OCI-LY7 (cell line): ENCODE measurements around the gene CLCA1. TPM values are rescaled to one million over a fixed set of nuclear protein-coding genes. Genes with fewer than 3 reads are reported as not detected.

ENCODE experiments used
- BruUV-seq: library from RNA; stranded (reverse); fragments of 400-500 nt; replicated peaks from 2 replicates; lab custom pipeline; 2021; lab: Mats Ljungman, UMichigan
- CTCF ChIA-PET: fragments of 300-600 bp; sonication (Branson Sonifier 250); formaldehyde crosslinking; loops from one replicate; lab custom pipeline; 2022; ENCODE audit warnings: antibody characterized with exemption; ENCODE audit not compliant: unreplicated experiment; lab: Charles Lee
- POLR2A ChIA-PET: fragments of 300-600 bp; sonication (Branson Sonifier 250); formaldehyde crosslinking; loops from one replicate; lab custom pipeline; 2022; ENCODE audit warnings: antibody characterized with exemption; lab: Charles Lee
- DNase-seq: peaks from one replicate; pipeline ENCODE4 v3.0.0-alpha.2; 2015; ENCODE audit warnings: low spot score
- H2AFZ ChIP-seq: fragments of 200-600 bp; sonication (generic), shearing (Covaris generic); 2 replicates; pipeline ENCODE4 v1.6.1; 2014; ENCODE audit warnings: mild to moderate bottlenecking, antibody characterized with exemption, low read length, moderate library complexity
- H3K27ac ChIP-seq: fragments of 200-600 bp; sonication (generic); 2 replicates; pipeline ENCODE4 v1.5.1; 2014; ENCODE audit warnings: mixed run types, low read depth, mild to moderate bottlenecking, moderate library complexity, low read length, inconsistent platforms; ENCODE audit not compliant: poor library complexity, severe bottlenecking
- H3K36me3 ChIP-seq: fragments of 200-600 bp; sonication (generic); 2 replicates; pipeline ENCODE4 v1.6.1; 2014; ENCODE audit warnings: mild to moderate bottlenecking, antibody characterized with exemption, low read length, moderate library complexity, mixed read lengths; ENCODE audit not compliant: insufficient read depth
- H3K4me1 ChIP-seq: fragments of 200-600 bp; sonication (generic); 2 replicates; pipeline ENCODE4 v1.5.1; 2014; ENCODE audit warnings: mild to moderate bottlenecking, low read length; ENCODE audit not compliant: insufficient read depth, poor library complexity, severe bottlenecking
- H3K4me2 ChIP-seq: fragments of 200-600 bp; sonication (generic); 2 replicates; pipeline ENCODE4 v1.6.1; 2014; ENCODE audit warnings: mild to moderate bottlenecking, low read length
- H3K4me3 ChIP-seq: fragments of 200-600 bp; sonication (generic); 2 replicates; pipeline ENCODE4 v1.5.1; 2014; ENCODE audit warnings: mild to moderate bottlenecking, low read depth, low read length; ENCODE audit not compliant: poor library complexity, severe bottlenecking
- H3K79me2 ChIP-seq: fragments of 200-600 bp; sonication (generic); 2 replicates; pipeline ENCODE4 v1.6.1; 2016; ENCODE audit warnings: low read depth, mild to moderate bottlenecking, low read length, moderate library complexity, mixed read lengths; ENCODE audit not compliant: insufficient read depth
- H3K9me2 ChIP-seq: fragments of 200-600 bp; sonication (generic); 2 replicates; pipeline ENCODE4 v1.6.1; 2016; ENCODE audit warnings: mild to moderate bottlenecking, low read length, mixed read lengths; ENCODE audit not compliant: insufficient read depth
- H3K9me3 ChIP-seq: fragments of 200-600 bp; sonication (generic); 2 replicates; pipeline ENCODE4 v1.6.1; 2014; ENCODE audit warnings: mild to moderate bottlenecking, mixed run types, low read length, mixed read lengths
- H4K20me1 ChIP-seq: fragments of 200-600 bp; sonication (generic); 2 replicates; pipeline ENCODE4 v1.6.1; 2014; ENCODE audit warnings: mild to moderate bottlenecking, antibody characterized with exemption, low read length, moderate library complexity, mixed read lengths; ENCODE audit not compliant: insufficient read depth
- CTCF ChIP-seq: fragments of 200-600 bp; sonication (generic); conservative IDR thresholded peaks from 2 replicates; pipeline ENCODE4 v1.5.1; 2014; ENCODE audit warnings: mild to moderate bottlenecking, antibody characterized with exemption, low read length, moderate library complexity, mixed read lengths
- EZH2phosphoT487 ChIP-seq: fragments of 200-600 bp; sonication (generic); IDR thresholded peaks from 2 replicates; pipeline ENCODE4 v1.6.1; 2018; ENCODE audit warnings: low read depth, borderline replicate concordance, mild to moderate bottlenecking, mixed run types, antibody characterized with exemption, low read length, moderate library complexity, mixed read lengths
- intact Hi-C: fragments of 100-400 bp; cut with micrococcal nuclease; formaldehyde crosslinking; loops from one replicate; pipeline ENCODE4 v1.10.0; 2022; ENCODE audit not compliant: unreplicated experiment
- total RNA-seq, 2 experiments: library from RNA; depleted of rRNA in 1 of 2; stranded (reverse); fragments of >200 nt in 1 of 2; shearing (Covaris generic) in 1 of 2; gene quantifications; 2 replicates each; pipeline ENCODE4 v1.2.3, GENCODE V29; 2014 to 2022

Gene CLCA1
- total RNA-seq, 2 experiments from 2014 or later: not detected

- no peaks in the 10 kb centered on the region for H3K4me1 ChIP-seq
- intact Hi-C loops: no loop called here
- no peaks in the 10 kb centered on the region for H3K36me3 ChIP-seq
- DNase-seq: no peak
- no peaks in the 10 kb centered on the region for H3K9me2 ChIP-seq
- no peaks in the 10 kb centered on the region for H3K79me2 ChIP-seq
- H4K20me1 ChIP-seq: no peaks in the 10 kb centered on the region
- H3K4me2 ChIP-seq: no peak overlapping the region
- H3K9me3 ChIP-seq: no peaks in the 10 kb centered on the region
- no peak overlapping the region for H3K27ac ChIP-seq
- ChIA-PET POLR2A (no interaction called here), CTCF (no interaction called here)
- no TSS peak for BruUV-seq
- no peak overlapping the region for H2AFZ ChIP-seq
- no peak overlapping the region for H3K4me3 ChIP-seq
- no peak for TF ChIP-seq CTCF
- TF ChIP-seq EZH2phosphoT487: no peak
These were observed 47.0 kb upstream of the CLCA1 start for GRCh38 chr1:86421601-86422280.

- no TSS peak for BruUV-seq
- Histone ChIP-seq H3K4me3 (no peak overlapping the region), H3K36me3 (no peaks in the 10 kb centered on the region), H3K9me2 (no peaks in the 10 kb centered on the region), H3K9me3 (no peaks in the 10 kb centered on the region), H3K27ac (no peak overlapping the region), H3K4me1 (no peaks in the 10 kb centered on the region), H2AFZ (no peak overlapping the region), H3K79me2 (no peaks in the 10 kb centered on the region), H3K4me2 (no peak overlapping the region), H4K20me1 (no peaks in the 10 kb centered on the region)
- ChIA-PET CTCF (no interaction called here), POLR2A (no interaction called here)
- no peak for TF ChIP-seq EZH2phosphoT487
- no peak for TF ChIP-seq CTCF
- DNase-seq: no peak
- intact Hi-C loops: no loop called here
These were observed 45.3 kb upstream of the CLCA1 start for GRCh38 chr1:86423473-86423872.

- H2AFZ ChIP-seq: no peak within 1 kb of the TSS
- no peak within 1 kb of the TSS for H3K27ac ChIP-seq
- no peaks in the 10 kb centered on the region for H3K79me2 ChIP-seq
- H3K9me3 ChIP-seq: no peaks in the 10 kb centered on the region
- H3K36me3 ChIP-seq: no peaks in the 10 kb centered on the region
- H3K4me3 ChIP-seq: no peak within 1 kb of the TSS
- POLR2A ChIA-PET: interaction anchor here (0.6 kb wide), 1 partner anchor 50 kb away, joined by 3 read pairs; no protein-coding TSS in a partner anchor
- no peaks in the 10 kb centered on the region for H4K20me1 ChIP-seq
- no peaks in the 10 kb centered on the region for H3K4me1 ChIP-seq
- DNase-seq: no peak
- TF ChIP-seq EZH2phosphoT487: no peak
- no peak for TF ChIP-seq CTCF
- CTCF ChIA-PET: no interaction called here
- H3K9me2 ChIP-seq: no peaks in the 10 kb centered on the region
- no TSS peak for BruUV-seq
- intact Hi-C loops: no loop called here
- H3K4me2 ChIP-seq: no peak within 1 kb of the TSS
These were observed 44.9 kb upstream of the CLCA1 start, which contains the start of gene CLCA2 for GRCh38 chr1:86423873-86424272. Gene CLCA2, plus strand, starts transcription at chr1:86424171. Its CDS starts 77 bp downstream, at chr1:86424248.
